Lung (tissue), 12 donors: Measurements from ENCODE around the gene MIX23. TPM values are rescaled to one million over a fixed set of nuclear protein-coding genes. Genes with fewer than 3 reads are reported as not detected.

ENCODE experiments used
- ATAC-seq: fragments of 200-7000 bp; cut with Tn5 transposase; one replicate; pipeline ENCODE4 v1.9.1; 2020; ENCODE audit warnings: moderate number of reproducible peaks; ENCODE audit not compliant: insufficient read depth, low FRiP score
- DNase-seq, 3 donors: peaks; one replicate each; pipeline ENCODE4 v3.0.0-alpha.2; 2013 to 2017
- H3K27ac ChIP-seq, 2 donors: one replicate each; pipeline ENCODE4 v1.5.1; 2013; ENCODE audit warnings: mild to moderate bottlenecking in 2 of 2, moderate library complexity in 2 of 2, control low read depth in 1 of 2, inconsistent platforms in 1 of 2, low read depth in 1 of 2, low read length in 1 of 2
- H3K27me3 ChIP-seq, 3 donors: one replicate each; pipeline ENCODE4 v1.5.1; 2013; ENCODE audit warnings: low read length in 2 of 3; ENCODE audit not compliant: control insufficient read depth in 3 of 3, insufficient read depth in 3 of 3
- H3K36me3 ChIP-seq, 4 donors: one replicate each; pipeline ENCODE4 v1.5.1; 2013; ENCODE audit warnings: low read length in 4 of 4, mild to moderate bottlenecking in 1 of 4, moderate library complexity in 1 of 4; ENCODE audit not compliant: control insufficient read depth in 4 of 4, insufficient read depth in 4 of 4
- H3K4me1 ChIP-seq, 5 donors: one replicate each; pipeline ENCODE4 v1.5.1; 2013; ENCODE audit warnings: low read length in 5 of 5, mild to moderate bottlenecking in 2 of 5, moderate library complexity in 1 of 5; ENCODE audit not compliant: control insufficient read depth in 5 of 5, insufficient read depth in 5 of 5
- H3K4me3 ChIP-seq: one replicate; pipeline ENCODE4 v1.5.1; 2013; ENCODE audit warnings: mild to moderate bottlenecking, control low read depth, moderate library complexity
- H3K9ac ChIP-seq, 2 donors: one replicate each; pipeline ENCODE4 v1.5.1; 2013; ENCODE audit warnings: low read length in 2 of 2, control low read depth in 1 of 2; ENCODE audit not compliant: insufficient read depth in 1 of 2
- H3K9me3 ChIP-seq, 4 donors: one replicate each; pipeline ENCODE4 v1.5.1; 2013; ENCODE audit warnings: low read length in 3 of 4, mild to moderate bottlenecking in 1 of 4, moderate library complexity in 1 of 4; ENCODE audit not compliant: control insufficient read depth in 4 of 4, insufficient read depth in 3 of 4
- CTCF ChIP-seq: IDR thresholded peaks from 2 replicates; pipeline ENCODE4 v1.5.1; 2012; ENCODE audit warnings: mild to moderate bottlenecking; ENCODE audit errors: control extremely low read depth, extremely low read depth
- whole genome bisulfite sequencing, 2 donors: extraction: QIAGEN DNeasy Blood & Tissue Kit; methylation state at CpG; one replicate each; pipeline ENCODE4 v1.1.7; 2013; 5-methylcytosine and 5-hydroxymethylcytosine counted together
- polyA plus RNA-seq, 2 donors: library from polyadenylated mRNA; stranded (reverse); fragments of 200-250 nt; gene quantifications; one replicate each; pipeline ENCODE4 v1.2.1, GENCODE V29; 2013
- total RNA-seq, 2 donors: library from RNA; depleted of rRNA in 1 of 2; stranded (reverse); fragments of >200 nt in 1 of 2; gene quantifications; one replicate each; pipeline ENCODE4 v1.2.1, GENCODE V29; 2014 to 2021
- donor health status: control.
- donor health status: control.
- donor health status: Bipolar disorder and iron deficiency.
- donor health status: healthy.
- donor health status: DM: yes; HTN: yes; CAD: no.

Gene MIX23
- total and polyA plus RNA-seq, 4 donors: 17.8 to 40.4 (median 21.4) TPM

DNA sequence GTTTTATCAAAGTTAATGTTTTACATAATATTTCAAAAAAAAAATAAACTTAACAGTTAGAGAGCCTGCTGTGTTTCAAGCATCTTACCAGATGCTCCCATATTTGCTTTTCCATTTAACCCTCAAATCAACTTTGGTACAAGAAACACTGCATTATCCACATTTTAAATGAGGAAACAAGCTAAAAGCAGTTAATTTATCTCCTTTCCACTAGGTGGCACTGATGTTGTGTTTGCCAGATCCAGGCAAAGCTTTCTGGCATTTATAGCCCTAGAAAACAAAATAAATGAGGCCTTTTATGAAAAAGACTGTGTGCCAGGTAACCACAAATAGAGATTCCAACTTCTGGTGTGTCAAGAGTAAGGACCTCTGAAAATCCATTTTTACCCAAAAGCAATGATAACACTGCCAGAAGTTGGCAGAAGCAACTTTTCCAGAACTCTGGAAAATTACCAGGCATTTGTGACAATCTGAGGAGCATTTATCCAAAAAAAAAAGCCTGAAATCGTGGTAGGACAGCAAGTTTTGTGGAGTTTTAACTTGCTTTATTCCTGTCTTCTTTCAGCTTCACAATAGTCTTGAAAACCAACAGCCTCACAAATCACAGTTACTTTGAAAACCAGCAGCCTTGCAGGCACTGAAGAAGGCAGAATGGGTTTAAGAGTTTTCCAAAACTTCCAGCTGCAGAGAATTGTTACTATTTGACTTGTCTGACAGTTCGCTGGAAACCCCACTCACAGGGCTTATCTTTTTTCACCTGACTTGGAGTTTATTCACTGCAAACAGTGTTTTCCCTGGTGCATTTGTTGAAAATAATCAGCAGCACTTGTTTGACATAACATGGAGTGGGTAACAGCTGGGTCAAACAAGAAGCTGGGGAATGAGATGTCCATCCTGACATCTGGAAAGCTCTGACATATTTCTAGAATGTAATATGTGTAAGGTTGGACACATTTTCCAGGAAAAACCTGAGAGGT, 10.1 kb upstream of the MIX23 start:
- DNase-seq (peak in 2 of 3 donors; percentile 56 to 65), ATAC-seq (peak; percentile 56)
- Histone ChIP-seq H3K27ac (no peak overlapping the region), H3K9ac (no peak overlapping the region), H3K4me1 (peaks cover 0 to 27% (median 0%) of the 10 kb centered on the region in 5 donors), H3K27me3 (no peaks in the 10 kb centered on the region), H3K9me3 (no peaks in the 10 kb centered on the region), H3K4me3 (no peak overlapping the region), H3K36me3 (peaks cover 0 to 5% (median 3%) of the 10 kb centered on the region in 4 donors)
- WGBS, 2 donors: 48 to 56% methylated on average over 2 of the region's 2 CpGs
- TF ChIP-seq CTCF: peak; percentile 53

GRCh38 chr3:122391681-122392446, 8.8 kb upstream of the MIX23 start:
- ATAC-seq (no peak), DNase-seq (peak in 2 of 3 donors; percentile 46 to 65)
- peaks cover 0 to 27% (median 0%) of the 10 kb centered on the region in 5 donors for H3K4me1 ChIP-seq
- H3K27ac ChIP-seq: no peak overlapping the region
- H3K27me3 ChIP-seq: no peaks in the 10 kb centered on the region
- no peaks in the 10 kb centered on the region for H3K9me3 ChIP-seq
- peak overlapping the region in 1 of 2 donors; percentile 57 for H3K9ac ChIP-seq
- H3K4me3 ChIP-seq: no peak overlapping the region
- H3K36me3 ChIP-seq: peaks cover 0 to 5% (median 3%) of the 10 kb centered on the region in 4 donors
- TF ChIP-seq CTCF: no peak
- 57 to 73% methylated on average over 2 of the region's 2 CpGs for WGBS, 2 donors

- DNase-seq (peak; percentile 17 to 64 (median 32)), ATAC-seq (no peak)
- Histone ChIP-seq H3K27ac (no peak overlapping the region), H3K4me1 (peaks cover 0 to 27% (median 4%) of the 10 kb centered on the region in 5 donors), H3K9me3 (no peaks in the 10 kb centered on the region), H3K9ac (no peak overlapping the region), H3K27me3 (no peaks in the 10 kb centered on the region), H3K4me3 (no peak overlapping the region), H3K36me3 (peaks cover 0 to 5% (median 3%) of the 10 kb centered on the region in 4 donors)
- TF ChIP-seq CTCF: no peak
- 75% methylated on average over 4 of the region's 4 CpGs for WGBS, 2 donors
Observed at GRCh38 chr3:122390665-122391064, 7.6 kb upstream of the MIX23 start.
